GM18520 (cell line): ENCODE data around the gene KCNQ1.

ENCODE experiments used
- ATAC-seq: cut with Tn5 transposase; IDR thresholded peaks from one replicate; pipeline ENCODE4 v1.9.1; 2021; ENCODE audit not compliant: unreplicated experiment

Gene KCNQ1

GRCh38 chr11:2662024-2662312 lies 217.2 kb downstream of the KCNQ1 start:
- no peak for ATAC-seq

DNA sequence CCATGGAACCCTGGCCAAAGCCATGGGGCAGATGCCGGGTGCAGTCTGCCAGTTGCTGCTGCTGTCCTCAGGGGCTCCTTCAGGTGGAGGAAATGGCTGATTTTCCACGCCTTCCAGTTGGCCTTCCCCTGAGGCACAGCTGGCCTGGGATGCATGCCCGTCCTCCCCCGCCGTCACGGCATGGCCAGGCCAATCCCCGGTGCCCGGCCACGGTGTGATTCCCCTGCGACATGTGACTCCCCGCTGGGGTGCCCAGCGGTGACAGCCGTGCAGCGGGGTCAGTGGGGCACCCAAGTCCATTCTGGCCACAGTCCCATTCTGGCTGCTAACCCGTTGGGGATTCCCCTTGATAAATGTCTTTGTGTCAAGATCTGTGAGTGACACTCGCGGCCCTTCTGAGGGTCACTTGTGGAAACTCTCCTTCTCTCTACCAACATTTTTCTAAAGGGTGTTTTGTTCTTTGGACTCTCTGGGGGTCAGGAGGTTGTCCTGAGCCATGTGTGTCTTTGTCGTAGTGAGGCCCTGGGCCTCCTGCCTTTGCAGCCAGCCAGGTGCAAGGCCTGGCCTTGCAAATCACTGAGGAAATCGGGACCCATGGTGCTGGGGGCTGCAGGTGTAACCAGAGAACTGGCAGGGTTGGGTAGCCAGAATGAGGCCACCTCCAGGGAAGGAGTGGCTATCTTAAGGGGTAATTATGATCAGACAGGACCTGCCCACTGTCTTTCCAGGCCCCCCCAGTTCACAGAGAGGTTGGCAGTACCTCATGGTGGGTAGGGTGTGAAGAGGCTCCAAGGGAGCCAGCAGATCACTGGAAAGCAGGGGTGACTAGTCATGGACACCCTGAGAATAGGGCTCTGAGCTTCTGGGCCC lies 217.9 kb downstream of the KCNQ1 start:
- no peak for ATAC-seq

- no peak for ATAC-seq
Observed at GRCh38 chr11:2663506-2663905, 218.7 kb downstream of the KCNQ1 start.

GRCh38 chr11:2663915-2664314 lies 219.1 kb downstream of the KCNQ1 start:
- no peak for ATAC-seq

DNA sequence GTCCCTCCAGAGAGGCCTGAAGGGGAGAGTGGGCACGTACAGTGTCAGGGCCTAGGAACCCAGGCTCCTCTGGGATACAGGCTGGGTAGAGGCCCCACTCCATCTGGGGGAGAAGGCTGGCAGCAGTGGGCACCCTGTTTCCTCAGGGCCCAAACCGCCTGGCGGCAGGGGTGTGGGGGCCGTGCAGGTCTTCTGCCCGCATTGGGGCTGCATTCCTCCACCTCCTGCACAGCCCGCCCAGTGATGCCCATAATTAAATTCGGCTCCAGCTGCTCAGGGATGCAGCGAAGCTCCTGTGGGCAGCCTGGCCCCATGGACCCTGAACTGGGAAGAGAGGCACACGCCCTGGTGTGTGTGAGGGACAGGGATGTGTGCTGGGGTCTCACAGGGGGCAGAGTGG lies 219.6 kb downstream of the KCNQ1 start:
- ATAC-seq, result no peak

DNA sequence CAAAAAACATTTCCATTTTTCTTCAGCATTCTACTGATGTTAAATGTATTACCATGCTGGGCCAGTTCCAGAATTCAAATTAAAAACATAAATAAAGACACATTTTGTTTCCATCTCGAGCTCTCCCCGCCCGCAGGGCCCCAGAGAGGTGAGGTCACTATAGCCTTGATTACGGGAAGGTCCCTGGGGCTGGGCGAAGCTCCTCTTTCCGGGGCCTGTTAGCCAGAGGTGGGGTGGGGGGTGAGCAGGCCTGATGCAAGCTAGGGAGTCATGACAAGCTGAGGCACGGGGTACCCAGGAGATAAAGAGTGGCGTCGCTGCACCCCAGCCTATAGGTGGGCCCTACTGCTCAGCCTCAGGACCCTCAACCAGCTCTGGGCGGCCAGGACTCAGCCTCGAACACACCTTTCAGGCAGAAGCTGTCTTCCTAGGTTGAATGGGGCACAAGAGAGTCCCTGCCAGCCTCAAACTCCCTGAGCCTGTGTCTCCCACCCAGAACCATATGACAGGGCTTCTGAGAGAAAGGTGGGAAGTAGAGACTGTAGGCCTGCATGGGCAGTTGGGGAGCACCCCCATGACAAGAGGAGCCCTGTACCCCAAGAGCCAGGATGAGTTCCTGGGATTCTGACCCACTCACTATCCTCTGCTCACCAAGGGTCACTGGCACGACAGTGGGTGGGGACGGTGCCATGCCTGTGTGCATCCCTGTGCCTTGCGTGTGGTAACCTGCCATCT lies 220.2 kb downstream of the KCNQ1 start:
- ATAC-seq, result no peak

DNA sequence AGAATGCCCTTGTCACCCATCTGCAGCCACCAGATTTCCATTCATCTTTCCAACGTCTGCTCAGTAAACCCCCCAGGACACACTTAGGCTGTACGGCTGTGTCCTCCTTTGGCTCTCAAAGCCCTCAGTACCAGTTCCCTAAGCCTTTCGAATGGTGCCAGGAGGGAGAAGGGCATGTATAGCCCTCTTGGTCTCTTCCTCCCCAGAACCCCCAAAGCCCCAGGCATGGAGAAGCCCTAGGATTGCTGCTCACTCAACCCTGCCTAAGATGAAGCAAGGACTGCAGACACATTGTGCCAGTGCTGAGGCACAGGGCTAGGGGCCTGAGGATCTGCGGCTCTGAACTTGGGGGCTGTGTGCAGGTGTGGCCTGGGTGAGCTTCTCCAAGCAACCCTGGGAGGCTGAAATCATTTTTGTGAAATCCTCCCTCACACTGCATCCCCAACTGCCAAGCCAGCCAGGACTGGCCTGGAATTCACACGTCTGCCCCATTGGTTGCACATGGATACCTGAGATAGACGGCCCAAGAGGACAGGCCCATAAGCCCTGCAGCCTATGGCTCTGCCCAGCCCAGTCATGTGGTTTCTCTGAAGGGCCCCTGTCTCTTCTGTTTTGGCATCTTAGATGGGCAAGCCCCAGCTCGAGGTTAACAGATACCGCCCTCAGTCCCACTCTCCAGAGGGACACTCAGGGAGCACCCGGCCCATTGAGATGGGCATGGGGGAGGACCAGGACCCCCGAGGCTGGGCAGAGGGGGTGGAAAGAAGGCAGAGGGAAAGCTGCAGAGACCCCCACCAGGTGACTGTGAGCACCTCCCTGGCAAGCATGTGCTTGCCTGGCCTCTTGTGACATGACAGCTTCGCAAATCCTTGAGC lies 221.0 kb downstream of the KCNQ1 start:
- no peak for ATAC-seq

DNA sequence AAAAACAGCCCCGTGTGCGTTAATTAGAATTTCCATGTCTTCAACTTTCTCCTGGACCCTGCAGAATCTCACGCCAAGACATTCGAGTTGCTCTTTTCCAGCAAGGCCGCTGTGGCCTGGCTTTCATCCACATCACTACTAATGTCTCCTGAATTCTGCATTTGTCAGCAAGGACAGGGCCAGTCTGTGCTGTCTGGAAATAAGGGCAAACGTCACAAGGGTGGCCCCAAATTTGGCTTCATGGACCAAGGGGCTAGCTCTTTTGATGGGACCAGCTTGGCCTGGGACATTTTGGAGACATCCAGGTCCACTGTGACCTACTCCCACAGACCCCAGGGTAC lies 221.6 kb downstream of the KCNQ1 start:
- no peak for ATAC-seq

GRCh38 chr11:2666828-2667570 lies 222.2 kb downstream of the KCNQ1 start:
- no peak for ATAC-seq

DNA sequence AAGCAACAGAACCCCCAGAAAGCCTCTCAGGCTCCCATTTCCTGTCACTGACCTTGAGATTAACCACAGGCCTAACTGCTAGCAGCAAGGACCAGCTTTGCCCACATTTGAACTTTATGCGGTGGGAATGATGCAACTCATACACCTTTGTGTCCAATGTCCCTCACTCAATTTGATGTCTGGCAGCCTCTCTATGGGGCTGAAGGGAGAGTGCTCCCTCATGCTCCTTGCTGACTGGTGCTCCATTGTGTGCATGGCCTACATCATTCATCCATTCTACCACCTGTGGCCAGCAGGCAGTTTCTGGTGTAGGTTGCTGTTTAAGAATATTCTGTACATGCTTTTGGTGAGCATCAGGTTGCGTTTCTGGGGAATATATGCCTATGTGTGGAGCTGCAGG lies 223.1 kb downstream of the KCNQ1 start:
- no peak for ATAC-seq

- ATAC-seq, result no peak
Observed at GRCh38 chr11:2668876-2669275, 224.1 kb downstream of the KCNQ1 start.

GRCh38 chr11:2669634-2670469 lies 225.0 kb downstream of the KCNQ1 start:
- no peak for ATAC-seq

DNA sequence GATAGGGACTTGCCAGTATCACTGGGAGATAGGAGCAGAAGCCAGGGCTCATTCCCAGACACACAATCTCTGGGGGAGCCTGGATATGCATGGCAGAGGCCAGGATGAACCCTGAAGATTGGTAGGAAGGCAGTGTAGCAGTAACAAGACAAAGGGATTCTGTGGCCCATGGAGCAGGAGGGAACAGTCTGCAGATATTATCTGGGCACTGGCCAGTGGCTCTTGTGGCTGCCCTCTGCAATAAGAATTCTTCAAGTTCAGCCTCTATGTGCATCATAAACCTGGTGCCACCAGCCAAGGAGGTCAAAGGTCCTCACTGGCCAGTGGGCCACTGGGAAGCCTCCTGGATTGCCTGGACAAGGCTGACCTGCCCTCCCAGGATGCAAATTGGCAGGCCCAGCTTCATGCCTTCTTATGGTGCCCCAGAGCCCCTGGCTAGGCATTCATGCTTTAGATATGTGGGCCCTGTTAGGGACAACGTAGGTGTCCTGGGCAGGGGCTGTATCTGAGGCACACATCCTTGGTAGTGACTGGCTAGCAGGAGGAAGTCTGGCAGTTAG lies 225.8 kb downstream of the KCNQ1 start:
- ATAC-seq, result no peak

- ATAC-seq, result no peak
Observed at GRCh38 chr11:2671748-2672147, 226.9 kb downstream of the KCNQ1 start.

- no peak for ATAC-seq
Observed at GRCh38 chr11:2672553-2673249, 227.9 kb downstream of the KCNQ1 start.

DNA sequence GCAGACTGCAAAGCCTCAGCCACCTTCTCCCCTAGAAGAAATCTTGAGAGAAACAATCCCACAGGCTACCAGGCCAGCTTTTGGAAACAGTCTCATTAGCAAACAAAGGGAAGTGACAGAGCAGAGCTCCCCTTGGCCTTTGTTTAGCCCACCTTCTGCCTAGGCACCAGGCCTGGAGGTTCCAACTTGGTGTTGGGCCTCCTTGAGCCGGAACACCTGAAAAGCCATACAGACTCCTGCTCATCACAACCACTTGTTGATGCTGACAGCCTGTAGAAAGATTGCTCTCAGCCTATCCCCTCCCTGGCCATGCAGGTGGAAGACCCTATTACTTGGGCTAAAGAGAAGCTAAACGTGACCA lies 228.4 kb downstream of the KCNQ1 start:
- ATAC-seq, result no peak

- ATAC-seq, result no peak
Observed at GRCh38 chr11:2673871-2674471, 229.2 kb downstream of the KCNQ1 start.

DNA sequence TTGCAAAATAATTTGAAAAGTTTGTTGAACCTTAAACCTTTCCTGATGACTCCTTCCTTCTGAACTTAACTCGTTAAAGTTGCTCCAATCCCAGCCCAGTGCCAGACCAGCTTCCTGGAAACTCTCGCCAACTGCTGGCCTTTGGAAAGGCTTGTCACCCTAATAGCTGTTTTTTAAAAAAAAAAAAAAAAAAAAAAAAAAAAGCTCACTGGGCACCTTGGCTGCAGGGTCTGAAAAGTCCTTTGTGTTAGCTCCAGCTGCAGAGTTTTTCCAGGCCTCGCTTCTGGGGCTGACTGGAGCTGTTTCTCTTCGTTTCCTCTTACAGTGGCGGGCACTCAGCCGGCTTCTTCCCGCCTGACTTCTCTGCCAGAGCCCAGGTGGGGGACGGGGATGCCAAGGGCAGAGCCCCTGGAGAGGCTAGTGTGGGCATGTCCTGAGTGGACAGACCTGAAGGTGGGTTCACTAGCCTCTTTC lies 229.9 kb downstream of the KCNQ1 start:
- ATAC-seq, result no peak

DNA sequence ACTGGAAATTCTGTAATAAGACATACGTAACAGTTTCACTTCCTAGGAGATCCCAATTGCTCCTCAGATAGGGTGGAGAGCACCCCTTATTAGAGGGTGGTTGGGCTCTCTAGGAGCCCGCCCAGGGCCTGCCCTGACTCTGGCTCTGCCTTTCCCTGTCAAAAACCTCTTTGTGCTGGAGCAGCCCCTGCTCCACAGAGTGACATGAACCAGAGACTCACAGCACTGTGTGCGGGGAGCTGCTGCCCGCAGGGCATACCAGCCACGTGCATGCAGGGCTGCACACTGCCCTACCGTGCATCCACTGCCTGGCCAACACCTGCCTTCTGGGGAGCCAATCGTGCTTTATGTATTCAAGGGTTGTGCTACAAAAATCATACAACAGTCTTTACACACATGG lies 230.7 kb downstream of the KCNQ1 start:
- no peak for ATAC-seq
